Cardiac septum (tissue), 1 donor: ENCODE measurements around the gene TTC14. TPM values are rescaled to one million over a fixed set of nuclear protein-coding genes. Genes with fewer than 3 reads are reported as not detected.
A peak's percentile ranks its signal among the peaks of the same experiment; 100 is the strongest.
"Not testable (repeated sequence)": the region's sequence is repeated elsewhere in the genome, so short reads cannot be mapped to it uniquely, and the experiment has no call there.

ENCODE experiments used
- DNase-seq: peaks from one replicate; pipeline ENCODE4 v3.0.0-alpha.2; 2020; ENCODE audit warnings: low spot score
- intact Hi-C: fragments of 100-400 bp; cut with DNase I; formaldehyde crosslinking; loops from one replicate; pipeline ENCODE4 v1.14.0; 2022
- long read RNA-seq: library from polyadenylated mRNA; unstranded; transcript quantifications from one replicate; pipeline ENCODE4 v2.0.0, GENCODE V29; 2021
- total RNA-seq: library from RNA; stranded (reverse); fragmentation: NEBNext Ultra II Directional; extraction: Animal tissue kit (Norgen Biotek cat#: 25700); gene quantifications from one replicate; pipeline ENCODE4 v1.2.1, GENCODE V29; 2021
- donor health status: DM: no; HTN: no; CAD: no.

The TTC14 gene
- total RNA-seq = 18.5 TPM
- long read RNA-seq, full-length matches to known transcripts = 6 of 16 reads
- long read RNA-seq, partial matches to known transcripts = 5 of 16 reads
- long read RNA-seq, other reads (novel, unspliced or antisense) = 5 of 16 reads

GRCh38 chr3:180601688-180602666 lies at the start of gene TTC14:
TTC14 (plus strand) TSS chr3:180602163; CDS start chr3:180602262, 99 bp downstream.
- DNase-seq = peak; percentile 96
- intact Hi-C loops = loop anchor here (10.0 kb wide), 1 partner anchor 313 kb away; the partner anchor contains the start of gene FXR1

DNA sequence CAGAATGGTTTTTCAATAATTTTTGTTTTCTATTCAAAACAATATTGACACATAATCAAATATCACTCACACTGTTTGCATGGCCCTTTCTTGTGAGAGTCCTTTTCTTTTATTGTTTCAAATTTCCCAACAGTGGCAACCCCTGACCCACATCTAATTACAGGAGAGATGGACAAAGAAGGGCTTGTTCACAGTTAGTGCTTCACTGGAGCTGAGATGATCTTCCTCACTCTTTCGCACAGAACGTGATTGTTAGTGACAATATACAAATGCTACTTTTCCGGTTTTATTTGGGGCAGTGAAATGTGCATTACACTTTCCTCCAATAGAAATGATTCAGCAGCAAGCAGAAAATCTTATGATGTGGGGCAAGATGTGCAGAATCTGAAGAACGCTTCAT lies 38.6 kb upstream of the TTC14 start:
- no peak for DNase-seq
- intact Hi-C loops = no loop called here

GRCh38 chr3:180564676-180565075 lies 37.3 kb upstream of the TTC14 start:
- no peak for DNase-seq
- intact Hi-C loops = no loop called here

- no peak for DNase-seq
- intact Hi-C loops = no loop called here
These were observed 31.7 kb upstream of the TTC14 start for GRCh38 chr3:180570238-180570637.

GRCh38 chr3:180571831-180572598 lies 29.9 kb upstream of the TTC14 start:
- DNase-seq = no peak
- intact Hi-C loops = no loop called here

GRCh38 chr3:180575571-180575970 lies 26.4 kb upstream of the TTC14 start:
- DNase-seq = no peak

DNA sequence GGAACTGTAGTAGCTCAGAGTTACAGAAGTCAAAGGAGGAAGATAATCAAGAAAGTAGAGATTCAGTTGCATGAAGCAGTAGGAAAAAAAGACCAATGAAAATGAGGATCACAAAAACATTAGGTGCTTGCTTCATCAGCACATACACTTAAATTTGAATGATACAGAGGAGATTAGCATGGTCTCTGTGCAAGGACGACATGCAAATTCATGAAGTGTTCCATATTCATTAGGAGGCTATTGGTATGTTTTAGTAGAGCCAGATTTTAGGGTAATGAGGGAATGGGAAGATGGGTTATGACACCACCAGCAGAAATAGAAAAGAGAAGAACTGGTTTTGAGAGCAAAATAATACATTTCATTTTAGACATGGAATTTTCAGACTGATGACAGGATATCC lies 21.0 kb upstream of the TTC14 start:
- intact Hi-C loops = no loop called here
- DNase-seq = no peak

More at GRCh38 chr3:180575571-180575970, 26.4 kb upstream of the TTC14 start:
- intact Hi-C loops = no loop called here

DNA sequence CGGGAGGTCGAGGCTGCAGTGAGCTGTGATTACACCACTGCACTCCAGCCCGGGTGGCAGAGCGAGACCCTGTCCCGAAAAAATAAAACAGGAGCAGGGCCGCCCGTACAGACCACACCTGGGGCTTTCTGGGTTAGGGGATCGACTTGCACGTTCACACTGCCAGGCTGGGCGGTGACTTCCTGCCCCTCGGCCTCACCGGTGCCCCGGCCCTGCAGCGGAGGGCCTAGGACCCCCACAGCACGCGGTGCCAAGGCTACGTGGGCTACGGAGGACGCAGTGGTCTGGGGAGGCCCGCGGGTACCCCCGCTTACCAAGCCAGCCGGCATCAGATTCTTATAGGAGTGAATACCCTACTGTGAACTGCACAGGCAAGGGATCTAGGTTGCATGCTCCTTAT lies 11.6 kb upstream of the TTC14 start:
- DNase-seq = no peak
- intact Hi-C loops = no loop called here

DNA sequence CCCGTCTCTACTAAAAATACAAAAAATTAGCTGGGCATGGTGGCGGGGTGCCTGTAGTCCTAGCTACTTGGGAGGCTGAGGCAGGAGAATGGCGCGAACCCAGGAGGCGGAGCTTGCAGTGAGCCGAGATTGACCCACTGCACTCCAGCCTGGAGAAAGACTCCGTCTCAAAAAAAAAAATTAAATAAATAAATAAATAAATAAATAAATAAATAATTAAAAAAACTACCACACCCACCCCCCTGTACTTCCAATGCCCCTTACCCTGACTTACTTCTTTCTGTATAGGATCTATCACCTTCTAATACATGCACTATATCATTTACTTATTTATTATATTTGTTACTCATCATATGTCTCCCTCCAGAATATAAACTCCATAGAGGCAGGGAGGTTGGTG lies 8.3 kb upstream of the TTC14 start:
- intact Hi-C loops, DNase-seq: not testable (repeated sequence)

- no peak for DNase-seq
These were observed 7.1 kb upstream of the TTC14 start for GRCh38 chr3:180594631-180595558.

DNA sequence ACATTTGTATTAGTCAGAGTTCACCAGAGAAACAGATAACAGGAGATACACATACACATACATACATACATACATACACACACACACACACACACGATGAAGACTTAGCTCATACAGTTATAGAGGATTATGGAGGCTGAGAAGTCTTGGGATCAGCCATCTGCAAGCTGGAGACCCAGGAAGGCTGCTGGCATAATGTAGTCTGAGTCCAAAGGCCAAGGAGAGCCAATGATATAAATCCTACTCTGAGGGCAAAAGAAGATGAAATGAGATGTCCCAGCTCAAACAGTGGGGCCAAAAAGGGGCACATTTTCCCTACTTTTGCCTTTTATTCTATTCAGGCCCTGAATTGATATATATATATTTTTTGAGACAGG lies 6.4 kb upstream of the TTC14 start:
- DNase-seq = no peak
- intact Hi-C loops = no loop called here

More at GRCh38 chr3:180594631-180595558, 7.1 kb upstream of the TTC14 start:
- intact Hi-C loops = no loop called here

DNA sequence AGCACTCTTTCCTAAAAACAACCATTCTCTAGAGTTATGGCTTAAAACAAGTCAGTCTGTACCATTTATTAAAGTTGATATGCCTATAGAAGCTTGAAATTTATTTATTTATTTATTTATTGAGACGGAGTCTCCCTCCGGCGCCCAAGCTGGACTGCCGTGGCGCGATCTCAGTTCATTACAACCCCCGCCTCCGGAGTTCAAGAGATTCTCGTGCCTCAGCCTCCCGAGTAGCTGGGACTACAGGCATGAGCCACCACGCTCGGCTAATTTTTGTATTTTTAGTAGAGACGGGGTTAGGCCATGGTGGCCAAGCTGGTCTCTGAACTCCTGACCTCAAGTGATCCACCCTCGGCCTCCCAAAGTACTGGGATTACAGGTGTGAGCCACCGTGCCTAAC lies 1.5 kb upstream of the TTC14 start:
- no peak for DNase-seq
- intact Hi-C loops = loop anchor here (10.0 kb wide), 1 partner anchor 314 kb away; the partner anchor contains the start of gene FXR1

- intact Hi-C loops = no loop called here
- DNase-seq = no peak
These were observed 9.0 kb downstream of the TTC14 start for GRCh38 chr3:180611006-180611405.

DNA sequence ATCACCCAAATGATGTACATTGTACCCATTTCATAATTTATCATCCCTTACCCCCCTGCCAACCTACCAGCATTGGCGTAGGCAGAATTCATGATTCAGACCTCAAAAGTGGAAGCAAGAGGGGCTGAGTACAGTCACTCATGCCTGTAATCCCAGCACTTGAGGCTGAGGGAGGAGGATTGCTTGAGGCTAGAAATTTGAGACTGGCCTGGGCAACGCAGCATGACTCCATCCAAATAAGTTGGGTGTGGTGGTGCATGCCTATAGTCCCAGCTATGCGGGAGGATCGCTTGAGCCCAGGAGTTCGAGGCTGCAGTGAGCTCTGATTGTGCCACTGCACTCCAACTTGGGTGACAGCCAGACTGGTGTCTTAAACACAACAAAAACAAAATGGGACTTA lies 10.4 kb downstream of the TTC14 start:
- no peak for DNase-seq
- intact Hi-C loops = no loop called here

DNA sequence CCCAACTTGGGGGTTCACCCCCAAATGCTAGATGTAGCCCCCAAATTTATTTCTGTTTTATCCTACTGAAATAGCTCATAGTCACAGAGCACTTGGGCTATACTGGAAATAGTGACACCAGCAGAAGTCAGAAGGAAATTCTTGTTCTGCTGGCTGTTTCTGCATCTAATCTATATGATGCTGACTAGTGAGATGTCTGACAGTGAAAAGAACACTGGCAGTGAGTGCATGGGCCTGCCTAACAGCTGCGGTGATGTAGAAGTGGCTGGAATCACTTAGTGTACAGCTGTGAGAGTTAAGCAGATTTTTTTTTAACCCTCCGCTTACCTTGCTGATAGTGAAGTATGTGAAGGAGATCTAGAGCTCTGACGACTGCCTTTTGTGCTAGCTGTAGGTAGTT lies 14.0 kb downstream of the TTC14 start:
- intact Hi-C loops = no loop called here
- no peak for DNase-seq

DNA sequence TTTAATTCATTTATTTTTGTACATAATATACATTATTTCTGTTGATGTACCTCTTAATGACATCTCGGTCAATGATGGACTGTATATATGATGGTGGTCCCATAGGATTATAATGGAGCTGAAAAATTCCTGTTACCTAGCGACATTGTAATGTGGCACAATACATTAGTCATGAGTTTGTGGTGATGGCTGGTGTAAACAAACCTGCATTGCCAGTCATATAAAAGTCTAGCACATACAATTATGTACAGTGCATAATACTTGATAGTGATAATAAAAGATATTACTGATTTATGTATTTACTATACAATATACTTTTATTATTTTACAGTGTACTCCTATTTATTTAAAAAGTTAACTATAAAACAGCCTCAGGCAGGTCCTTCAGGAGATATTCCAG lies 15.1 kb downstream of the TTC14 start:
- intact Hi-C loops = no loop called here

GRCh38 chr3:180618563-180618962 lies 16.6 kb downstream of the TTC14 start:
- not testable (repeated sequence) for DNase-seq

More for the DNA sequence above, 15.1 kb downstream of the TTC14 start:
- DNase-seq = no peak

DNA sequence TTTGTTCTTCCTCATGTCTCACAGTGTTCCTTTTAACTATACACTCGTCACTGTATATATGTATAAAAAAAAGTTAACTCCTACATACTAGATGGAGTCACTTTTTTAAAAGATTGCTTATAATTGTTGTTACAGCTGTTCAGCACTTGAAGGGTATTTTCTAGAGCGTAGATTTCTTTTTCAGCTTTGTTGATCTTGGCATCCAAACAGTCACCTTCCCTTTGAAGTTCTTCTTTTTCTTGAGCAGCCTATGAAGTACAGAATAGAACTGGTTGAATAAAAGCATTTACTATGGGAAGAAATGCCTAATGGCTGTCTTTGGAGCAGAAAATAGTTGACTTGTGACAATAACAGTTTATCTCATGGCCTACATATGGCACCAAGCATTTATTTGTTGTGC lies 17.8 kb downstream of the TTC14 start:
- no peak for DNase-seq
- intact Hi-C loops = no loop called here

More at GRCh38 chr3:180618563-180618962, 16.6 kb downstream of the TTC14 start:
- intact Hi-C loops = not testable (repeated sequence)

DNA sequence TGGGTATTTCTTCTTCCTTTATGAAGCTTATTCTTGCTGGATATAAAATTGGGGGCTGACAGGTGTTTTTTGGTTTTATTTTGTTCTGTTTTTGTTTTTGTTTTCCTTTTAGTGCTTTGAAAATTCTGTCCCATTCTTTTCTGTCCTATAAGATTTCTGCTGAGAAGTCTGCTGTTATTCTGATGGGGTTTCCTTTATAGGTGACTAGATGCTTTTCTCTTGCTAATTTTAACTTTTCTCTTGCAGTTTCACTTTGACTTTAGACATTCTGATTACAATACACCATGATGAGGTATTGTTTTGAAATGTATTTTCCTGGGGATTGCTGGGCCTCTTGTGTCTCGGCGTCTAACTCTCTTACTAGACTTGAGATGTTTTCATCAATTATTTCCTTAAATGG lies 22.8 kb downstream of the TTC14 start:
- intact Hi-C loops = no loop called here
- no peak for DNase-seq
